ENCODE results near the gene COL11A1.

The COL11A1 gene

GRCh38 chr1:102886638-102887037 is 221.7 kb downstream of the COL11A1 start:
- H3K4me3 ChIP-seq (ENCODE audit: low read length in 2 of 2) = no peak overlapping the region
- no peaks in the 10 kb centered on the region for H3K36me3 ChIP-seq (ENCODE audit: control insufficient read depth in 2 of 2, insufficient read depth in 2 of 2, low read length in 2 of 2)
- H3K4me1 ChIP-seq (ENCODE audit: control insufficient read depth in 2 of 2, insufficient read depth in 2 of 2, low read length in 2 of 2) = no peaks in the 10 kb centered on the region
- H3K27ac ChIP-seq (ENCODE audit: low read depth in 2 of 2, low read length in 2 of 2) = no peak overlapping the region
- no peaks in the 10 kb centered on the region for H3K9me3 ChIP-seq (ENCODE audit: control insufficient read depth in 2 of 2, low read length in 2 of 2)
- H3K27me3 ChIP-seq (ENCODE audit: control insufficient read depth in 2 of 2, insufficient read depth in 2 of 2, low read length in 2 of 2) = no peaks in the 10 kb centered on the region
- no peak overlapping the region for H3K9ac ChIP-seq (ENCODE audit: low read depth in 1 of 2, low read length in 2 of 2)

- no peaks in the 10 kb centered on the region for H3K4me1 ChIP-seq (ENCODE audit: control insufficient read depth in 2 of 2, insufficient read depth in 2 of 2, low read length in 2 of 2)
- H3K9me3 ChIP-seq (ENCODE audit: control insufficient read depth in 2 of 2, low read length in 2 of 2) = no peaks in the 10 kb centered on the region
- H3K4me3 ChIP-seq (ENCODE audit: low read length in 2 of 2) = no peak overlapping the region
- no peak overlapping the region for H3K27ac ChIP-seq (ENCODE audit: low read depth in 2 of 2, low read length in 2 of 2)
- no peaks in the 10 kb centered on the region for H3K27me3 ChIP-seq (ENCODE audit: control insufficient read depth in 2 of 2, insufficient read depth in 2 of 2, low read length in 2 of 2)
- H3K9ac ChIP-seq (ENCODE audit: low read depth in 1 of 2, low read length in 2 of 2) = no peak overlapping the region
- no peaks in the 10 kb centered on the region for H3K36me3 ChIP-seq (ENCODE audit: control insufficient read depth in 2 of 2, insufficient read depth in 2 of 2, low read length in 2 of 2)
Observed at GRCh38 chr1:102884238-102884637, 224.1 kb downstream of the COL11A1 start.

- no peak overlapping the region for H3K9ac ChIP-seq (ENCODE audit: low read depth in 1 of 2, low read length in 2 of 2)
- H3K27me3 ChIP-seq (ENCODE audit: control insufficient read depth in 2 of 2, insufficient read depth in 2 of 2, low read length in 2 of 2) = no peaks in the 10 kb centered on the region
- H3K27ac ChIP-seq (ENCODE audit: low read depth in 2 of 2, low read length in 2 of 2) = no peak overlapping the region
- no peaks in the 10 kb centered on the region for H3K9me3 ChIP-seq (ENCODE audit: control insufficient read depth in 2 of 2, low read length in 2 of 2)
- H3K4me3 ChIP-seq (ENCODE audit: low read length in 2 of 2) = no peak overlapping the region
- H3K4me1 ChIP-seq (ENCODE audit: control insufficient read depth in 2 of 2, insufficient read depth in 2 of 2, low read length in 2 of 2) = no peaks in the 10 kb centered on the region
- no peaks in the 10 kb centered on the region for H3K36me3 ChIP-seq (ENCODE audit: control insufficient read depth in 2 of 2, insufficient read depth in 2 of 2, low read length in 2 of 2)
Observed at GRCh38 chr1:102879439-102879993, 228.8 kb downstream of the COL11A1 start.

- Histone ChIP-seq H3K4me3 (ENCODE audit: low read length in 2 of 2) (no peak overlapping the region), H3K4me1 (ENCODE audit: control insufficient read depth in 2 of 2, insufficient read depth in 2 of 2, low read length in 2 of 2) (no peaks in the 10 kb centered on the region), H3K27me3 (ENCODE audit: control insufficient read depth in 2 of 2, insufficient read depth in 2 of 2, low read length in 2 of 2) (no peaks in the 10 kb centered on the region), H3K9me3 (ENCODE audit: control insufficient read depth in 2 of 2, low read length in 2 of 2) (no peaks in the 10 kb centered on the region), H3K27ac (ENCODE audit: low read depth in 2 of 2, low read length in 2 of 2) (no peak overlapping the region), H3K36me3 (ENCODE audit: control insufficient read depth in 2 of 2, insufficient read depth in 2 of 2, low read length in 2 of 2) (no peaks in the 10 kb centered on the region), H3K9ac (ENCODE audit: low read depth in 1 of 2, low read length in 2 of 2) (no peak overlapping the region)
Observed at GRCh38 chr1:102875756-102876155, 232.6 kb downstream of the COL11A1 start.

- Histone ChIP-seq H3K9me3 (ENCODE audit: control insufficient read depth in 2 of 2, low read length in 2 of 2) (no peaks in the 10 kb centered on the region), H3K4me3 (ENCODE audit: low read length in 2 of 2) (no peak overlapping the region), H3K4me1 (ENCODE audit: control insufficient read depth in 2 of 2, insufficient read depth in 2 of 2, low read length in 2 of 2) (no peaks in the 10 kb centered on the region), H3K36me3 (ENCODE audit: control insufficient read depth in 2 of 2, insufficient read depth in 2 of 2, low read length in 2 of 2) (no peaks in the 10 kb centered on the region), H3K27me3 (ENCODE audit: control insufficient read depth in 2 of 2, insufficient read depth in 2 of 2, low read length in 2 of 2) (no peaks in the 10 kb centered on the region), H3K27ac (ENCODE audit: low read depth in 2 of 2, low read length in 2 of 2) (no peak overlapping the region), H3K9ac (ENCODE audit: low read depth in 1 of 2, low read length in 2 of 2) (no peak overlapping the region)
Observed at GRCh38 chr1:102872526-102872925, 235.8 kb downstream of the COL11A1 start.

- H3K36me3 ChIP-seq (ENCODE audit: control insufficient read depth in 2 of 2, insufficient read depth in 2 of 2, low read length in 2 of 2) = no peaks in the 10 kb centered on the region
- no peak overlapping the region for H3K4me3 ChIP-seq (ENCODE audit: low read length in 2 of 2)
- H3K4me1 ChIP-seq (ENCODE audit: control insufficient read depth in 2 of 2, insufficient read depth in 2 of 2, low read length in 2 of 2) = no peaks in the 10 kb centered on the region
- no peak overlapping the region for H3K9ac ChIP-seq (ENCODE audit: low read depth in 1 of 2, low read length in 2 of 2)
- H3K9me3 ChIP-seq (ENCODE audit: control insufficient read depth in 2 of 2, low read length in 2 of 2) = no peaks in the 10 kb centered on the region
- no peaks in the 10 kb centered on the region for H3K27me3 ChIP-seq (ENCODE audit: control insufficient read depth in 2 of 2, insufficient read depth in 2 of 2, low read length in 2 of 2)
- no peak overlapping the region for H3K27ac ChIP-seq (ENCODE audit: low read depth in 2 of 2, low read length in 2 of 2)
Observed at GRCh38 chr1:102872097-102872496, 236.2 kb downstream of the COL11A1 start.

GRCh38 chr1:102863704-102864103 is 244.6 kb downstream of the COL11A1 start:
- Histone ChIP-seq H3K9ac (ENCODE audit: low read depth in 1 of 2, low read length in 2 of 2) (no peak overlapping the region), H3K9me3 (ENCODE audit: control insufficient read depth in 2 of 2, low read length in 2 of 2) (no peaks in the 10 kb centered on the region), H3K27me3 (ENCODE audit: control insufficient read depth in 2 of 2, insufficient read depth in 2 of 2, low read length in 2 of 2) (no peaks in the 10 kb centered on the region), H3K4me3 (ENCODE audit: low read length in 2 of 2) (no peak overlapping the region), H3K27ac (ENCODE audit: low read depth in 2 of 2, low read length in 2 of 2) (no peak overlapping the region), H3K36me3 (ENCODE audit: control insufficient read depth in 2 of 2, insufficient read depth in 2 of 2, low read length in 2 of 2) (no peaks in the 10 kb centered on the region), H3K4me1 (ENCODE audit: control insufficient read depth in 2 of 2, insufficient read depth in 2 of 2, low read length in 2 of 2) (no peaks in the 10 kb centered on the region)

- H3K36me3 ChIP-seq (ENCODE audit: control insufficient read depth in 2 of 2, insufficient read depth in 2 of 2, low read length in 2 of 2) = no peaks in the 10 kb centered on the region
- no peak overlapping the region for H3K27ac ChIP-seq (ENCODE audit: low read depth in 2 of 2, low read length in 2 of 2)
- no peaks in the 10 kb centered on the region for H3K9me3 ChIP-seq (ENCODE audit: control insufficient read depth in 2 of 2, low read length in 2 of 2)
- H3K27me3 ChIP-seq (ENCODE audit: control insufficient read depth in 2 of 2, insufficient read depth in 2 of 2, low read length in 2 of 2) = no peaks in the 10 kb centered on the region
- no peak overlapping the region for H3K9ac ChIP-seq (ENCODE audit: low read depth in 1 of 2, low read length in 2 of 2)
- no peaks in the 10 kb centered on the region for H3K4me1 ChIP-seq (ENCODE audit: control insufficient read depth in 2 of 2, insufficient read depth in 2 of 2, low read length in 2 of 2)
- no peak overlapping the region for H3K4me3 ChIP-seq (ENCODE audit: low read length in 2 of 2)
Observed at GRCh38 chr1:102861247-102861646, 247.1 kb downstream of the COL11A1 start.

- no peaks in the 10 kb centered on the region for H3K36me3 ChIP-seq (ENCODE audit: control insufficient read depth in 2 of 2, insufficient read depth in 2 of 2, low read length in 2 of 2)
- no peak overlapping the region for H3K4me3 ChIP-seq (ENCODE audit: low read length in 2 of 2)
- H3K27ac ChIP-seq (ENCODE audit: low read depth in 2 of 2, low read length in 2 of 2) = no peak overlapping the region
- no peaks in the 10 kb centered on the region for H3K27me3 ChIP-seq (ENCODE audit: control insufficient read depth in 2 of 2, insufficient read depth in 2 of 2, low read length in 2 of 2)
- H3K9ac ChIP-seq (ENCODE audit: low read depth in 1 of 2, low read length in 2 of 2) = no peak overlapping the region
- H3K4me1 ChIP-seq (ENCODE audit: control insufficient read depth in 2 of 2, insufficient read depth in 2 of 2, low read length in 2 of 2) = no peaks in the 10 kb centered on the region
- H3K9me3 ChIP-seq (ENCODE audit: control insufficient read depth in 2 of 2, low read length in 2 of 2) = no peaks in the 10 kb centered on the region
Observed at GRCh38 chr1:102858695-102859094, 249.6 kb downstream of the COL11A1 start.

- H3K27me3 ChIP-seq (ENCODE audit: control insufficient read depth in 2 of 2, insufficient read depth in 2 of 2, low read length in 2 of 2) = no peaks in the 10 kb centered on the region
- no peak overlapping the region for H3K27ac ChIP-seq (ENCODE audit: low read depth in 2 of 2, low read length in 2 of 2)
- H3K4me3 ChIP-seq (ENCODE audit: low read length in 2 of 2) = no peak overlapping the region
- no peak overlapping the region for H3K9ac ChIP-seq (ENCODE audit: low read depth in 1 of 2, low read length in 2 of 2)
- no peaks in the 10 kb centered on the region for H3K9me3 ChIP-seq (ENCODE audit: control insufficient read depth in 2 of 2, low read length in 2 of 2)
- no peaks in the 10 kb centered on the region for H3K36me3 ChIP-seq (ENCODE audit: control insufficient read depth in 2 of 2, insufficient read depth in 2 of 2, low read length in 2 of 2)
- H3K4me1 ChIP-seq (ENCODE audit: control insufficient read depth in 2 of 2, insufficient read depth in 2 of 2, low read length in 2 of 2) = no peaks in the 10 kb centered on the region
Observed at GRCh38 chr1:102857251-102857650, 251.1 kb downstream of the COL11A1 start.

- H3K9me3 ChIP-seq (ENCODE audit: control insufficient read depth in 2 of 2, low read length in 2 of 2) = no peaks in the 10 kb centered on the region
- no peaks in the 10 kb centered on the region for H3K4me1 ChIP-seq (ENCODE audit: control insufficient read depth in 2 of 2, insufficient read depth in 2 of 2, low read length in 2 of 2)
- H3K27me3 ChIP-seq (ENCODE audit: control insufficient read depth in 2 of 2, insufficient read depth in 2 of 2, low read length in 2 of 2) = no peaks in the 10 kb centered on the region
- no peaks in the 10 kb centered on the region for H3K36me3 ChIP-seq (ENCODE audit: control insufficient read depth in 2 of 2, insufficient read depth in 2 of 2, low read length in 2 of 2)
- no peak overlapping the region for H3K9ac ChIP-seq (ENCODE audit: low read depth in 1 of 2, low read length in 2 of 2)
- no peak overlapping the region for H3K4me3 ChIP-seq (ENCODE audit: low read length in 2 of 2)
- H3K27ac ChIP-seq (ENCODE audit: low read depth in 2 of 2, low read length in 2 of 2) = no peak overlapping the region
Observed at GRCh38 chr1:102853701-102854187, 254.6 kb downstream of the COL11A1 start.
